NCI-H345 treated with DMSO at 0.1 percent for 48 hours (cell line): ENCODE measurements around the gene MTCH1.

ENCODE experiments used
- DNase-seq: peaks from one replicate; lab custom pipeline; 2025; ENCODE audit not compliant: unreplicated experiment; lab: John Stamatoyannopoulos, UW

MTCH1 gene

GRCh38 chr6:36927691-36928546, 58.1 kb downstream of the MTCH1 start:
- DNase-seq = no peak

- DNase-seq = no peak
Observed at GRCh38 chr6:36926708-36927513, 59.1 kb downstream of the MTCH1 start.

GRCh38 chr6:36925809-36926208, 60.2 kb downstream of the MTCH1 start:
- DNase-seq = no peak

GRCh38 chr6:36924778-36925374, 61.1 kb downstream of the MTCH1 start:
- no peak for DNase-seq

GRCh38 chr6:36924131-36924530, 61.9 kb downstream of the MTCH1 start:
- no peak for DNase-seq

- no peak for DNase-seq
Observed at GRCh38 chr6:36920546-36920945, 65.5 kb downstream of the MTCH1 start.

GRCh38 chr6:36920049-36920448, 65.9 kb downstream of the MTCH1 start:
- no peak for DNase-seq
